Keratinocyte (primary cell): ENCODE data around the gene GTPBP1. TPM values are rescaled to one million over a fixed set of nuclear protein-coding genes. Genes with fewer than 3 reads are reported as not detected.

Source experiments
- DNase-seq: peaks from one replicate; pipeline ENCODE4 v3.0.0-alpha.2; 2011; ENCODE audit warnings: low read depth, missing footprints, low spot score
- FAIRE-seq: peaks from 2 replicates; lab custom pipeline; 2011; peaks lifted over from hg19 to GRCh38; lab: Jason Lieb, UNC
- H2AFZ ChIP-seq: 2 replicates; pipeline ENCODE4 v1.6.0; 2012; ENCODE audit warnings: low read length, control low read depth, inconsistent platforms; ENCODE audit not compliant: control insufficient read depth
- H3K27ac ChIP-seq: 2 replicates; pipeline ENCODE4 v1.5.1; 2011; ENCODE audit warnings: low read length; ENCODE audit not compliant: control insufficient read depth, insufficient read depth
- H3K27me3 ChIP-seq: 3 replicates; pipeline ENCODE4 v1.6.0; 2011; ENCODE audit warnings: low read length; ENCODE audit not compliant: control insufficient read depth, insufficient read depth; ENCODE audit errors: extremely low read depth
- H3K36me3 ChIP-seq, 2 experiments: 2 replicates in 1 of 2; 3 replicates in 1 of 2; pipeline ENCODE4 v1.5.1; 2011; ENCODE audit warnings: low read length in 2 of 2, mild to moderate bottlenecking in 1 of 2; ENCODE audit not compliant: control insufficient read depth in 2 of 2, insufficient read depth in 2 of 2; ENCODE audit errors: extremely low read depth in 1 of 2
- H3K4me1 ChIP-seq: 3 replicates; pipeline ENCODE4 v1.5.1; 2011; ENCODE audit warnings: low read length; ENCODE audit not compliant: control insufficient read depth, insufficient read depth; ENCODE audit errors: extremely low read depth
- H3K4me2 ChIP-seq: 3 replicates; pipeline ENCODE4 v1.6.0; 2011; ENCODE audit warnings: low read depth, low read length; ENCODE audit not compliant: control insufficient read depth, insufficient read depth; ENCODE audit errors: extremely low read depth
- H3K4me3 ChIP-seq, 3 experiments: fragments of 200-600 bp in 1 of 3; sonication (generic) in 1 of 3; 2 replicates in 2 of 3; 3 replicates in 1 of 3; pipeline ENCODE4 v1.5.1; 2011 to 2016; ENCODE audit warnings: low read length in 3 of 3, mild to moderate bottlenecking in 3 of 3, control low read depth in 2 of 3, inconsistent platforms in 1 of 3, low read depth in 1 of 3, mixed read lengths in 1 of 3, mixed run types in 1 of 3, moderate library complexity in 1 of 3; ENCODE audit not compliant: control insufficient read depth in 2 of 3, insufficient read depth in 2 of 3; ENCODE audit errors: extremely low read depth in 1 of 3
- H3K79me2 ChIP-seq: 2 replicates; pipeline ENCODE4 v1.6.0; 2012; ENCODE audit warnings: low read length; ENCODE audit not compliant: control insufficient read depth, insufficient read depth
- H3K9ac ChIP-seq: 3 replicates; pipeline ENCODE4 v1.6.0; 2011; ENCODE audit warnings: low read length; ENCODE audit not compliant: control insufficient read depth, insufficient read depth; ENCODE audit errors: extremely low read depth
- H3K9me1 ChIP-seq: 3 replicates; pipeline ENCODE4 v1.6.0; 2011; ENCODE audit warnings: low read length; ENCODE audit not compliant: control insufficient read depth, insufficient read depth; ENCODE audit errors: extremely low read depth
- H3K9me3 ChIP-seq: 2 replicates; pipeline ENCODE4 v1.5.1; 2012; ENCODE audit warnings: low read depth, low read length; ENCODE audit not compliant: control insufficient read depth
- H4K20me1 ChIP-seq: 3 replicates; pipeline ENCODE4 v1.6.0; 2011; ENCODE audit warnings: low read length; ENCODE audit not compliant: control insufficient read depth, insufficient read depth; ENCODE audit errors: extremely low read depth
- CTCF ChIP-seq, 3 experiments: IDR thresholded peaks in 1 of 3; conservative IDR thresholded peaks in 1 of 3; optimal IDR thresholded peaks in 1 of 3; 2 replicates in 2 of 3; 3 replicates in 1 of 3; pipeline versions ENCODE3 to v1.5.1; 2011; ENCODE audit warnings: low read length in 3 of 3, mild to moderate bottlenecking in 3 of 3, moderate library complexity in 2 of 3, control low read depth in 1 of 3, inconsistent platforms in 1 of 3; ENCODE audit not compliant: insufficient read depth in 2 of 3; ENCODE audit errors: extremely low read depth in 1 of 3
- EZH2 ChIP-seq: IDR thresholded peaks from one replicate; pipeline ENCODE4 v1.6.1; 2012; ENCODE audit warnings: inconsistent platforms, mild to moderate bottlenecking, low read length, moderate library complexity
- dilution Hi-C: fragments of 300-500 bp; cut with MboI; formaldehyde crosslinking; loops from one replicate; pipeline ENCODE4 v1.7.0; 2020; ENCODE audit warnings: low sequenced_read_pairs; ENCODE audit not compliant: extremely low pct_ligation_motif_present
- polyA plus RNA-seq, 5 experiments: library from polyadenylated mRNA; depleted of rRNA in 3 of 5; stranded (reverse) in 3 of 5; stranded (forward) in 1 of 5; unstranded in 1 of 5; fragments of >200 nt; gene quantifications; 1 replicate in 1 of 5; 2 replicates in 3 of 5; 3 replicates in 1 of 5; pipeline versions ENCODE4 v1.2.1 to v1.2.3, GENCODE V29; 2011 to 2012; ENCODE audit warnings: missing spikeins in 2 of 5, low read depth in 1 of 5, low replicate concordance in 1 of 5

Gene GTPBP1
- polyA plus RNA-seq, 1 donor (not counting 4 experiments of a cell fraction or from before 2014, with no cell fraction given) = 16.3 TPM

GRCh38 chr22:38733724-38734381, 28.1 kb downstream of the GTPBP1 start:
- Histone ChIP-seq H3K9me1 (no peaks in the 10 kb centered on the region), H3K27me3 (no peaks in the 10 kb centered on the region), H3K4me3 (no peak overlapping the region), H3K4me2 (no peak overlapping the region), H2AFZ (no peak overlapping the region), H4K20me1 (peaks cover 2% of the 10 kb centered on the region), H3K27ac (no peak overlapping the region), H3K9ac (no peak overlapping the region), H3K36me3 (peaks cover 45 to 59% of the 10 kb centered on the region in 2 experiments), H3K9me3 (no peaks in the 10 kb centered on the region), H3K79me2 (no peaks in the 10 kb centered on the region), H3K4me1 (peaks cover 23% of the 10 kb centered on the region)
- no peak for DNase-seq
- TF ChIP-seq CTCF (optimal IDR thresholded peaks at IDR 0.05 in 1 of 3, IDR thresholded peaks at IDR 0.05 in 1 of 3, conservative IDR thresholded peaks at IDR 0.05 in 1 of 3; ENCODE audit: extremely low read depth in 1 of 3, insufficient read depth in 2 of 3, low read length in 3 of 3) (no peak), EZH2 (no peak)
- dilution Hi-C loops = no loop called here
- no peak for FAIRE-seq

- H3K9me3 ChIP-seq = no peaks in the 10 kb centered on the region
- no peak overlapping the region for H3K4me3 ChIP-seq
- no peaks in the 10 kb centered on the region for H3K9me1 ChIP-seq
- dilution Hi-C loops = no loop called here
- H3K4me1 ChIP-seq = peaks cover 23% of the 10 kb centered on the region
- TF ChIP-seq CTCF (optimal IDR thresholded peaks at IDR 0.05 in 1 of 3, IDR thresholded peaks at IDR 0.05 in 1 of 3, conservative IDR thresholded peaks at IDR 0.05 in 1 of 3; ENCODE audit: extremely low read depth in 1 of 3, insufficient read depth in 2 of 3, low read length in 3 of 3) (no peak), EZH2 (no peak)
- DNase-seq = no peak
- no peaks in the 10 kb centered on the region for H3K27me3 ChIP-seq
- H3K79me2 ChIP-seq = no peaks in the 10 kb centered on the region
- no peak overlapping the region for H3K4me2 ChIP-seq
- H4K20me1 ChIP-seq = peaks cover 2% of the 10 kb centered on the region
- peaks cover 46 to 59% of the 10 kb centered on the region in 2 experiments for H3K36me3 ChIP-seq
- no peak overlapping the region for H3K9ac ChIP-seq
- no peak for FAIRE-seq
- no peak overlapping the region for H3K27ac ChIP-seq
- H2AFZ ChIP-seq = no peak overlapping the region
Observed at GRCh38 chr22:38734421-38735100, 28.8 kb downstream of the GTPBP1 start.
